NCI-H748 (cell line): ENCODE results near the gene RBPJ.
A peak's percentile ranks its signal among the peaks of the same experiment; 100 is the strongest.
"Not testable (repeated sequence)": the region's sequence is repeated elsewhere in the genome, so short reads cannot be mapped to it uniquely, and the experiment has no call there.

ENCODE experiments used
- DNase-seq: peaks from one replicate; lab custom pipeline; 2025; ENCODE audit not compliant: unreplicated experiment; lab: John Stamatoyannopoulos, UW

The RBPJ gene

GRCh38 chr4:26300314-26301307 is 20.2 kb upstream of the RBPJ start:
- DNase-seq = peak; percentile 20

GRCh38 chr4:26302031-26302899 is 18.5 kb upstream of the RBPJ start:
- DNase-seq = no peak

GRCh38 chr4:26303008-26303407 is 17.8 kb upstream of the RBPJ start:
- no peak for DNase-seq

- DNase-seq = no peak
Measured at GRCh38 chr4:26307037-26307800, 13.6 kb upstream of the RBPJ start.

DNA sequence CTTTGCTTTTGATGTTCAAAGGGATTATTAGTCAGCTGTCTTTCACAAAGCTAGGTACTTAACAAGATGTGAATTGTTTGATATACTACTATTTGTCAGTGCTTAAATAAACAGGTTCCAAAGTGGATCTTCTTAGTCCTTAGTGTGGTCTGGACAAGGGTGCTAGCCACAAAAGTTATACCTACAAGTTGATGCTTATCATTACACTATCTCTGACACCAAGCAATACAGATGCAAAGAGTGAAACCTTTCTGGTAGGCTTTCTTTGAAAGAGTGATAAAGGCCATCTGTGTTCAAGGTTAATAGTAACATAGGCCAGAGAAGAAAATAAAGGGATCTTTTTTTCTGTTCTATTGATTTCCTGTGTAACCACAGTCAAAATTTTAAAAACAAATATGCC is 12.2 kb upstream of the RBPJ start:
- DNase-seq = no peak

DNA sequence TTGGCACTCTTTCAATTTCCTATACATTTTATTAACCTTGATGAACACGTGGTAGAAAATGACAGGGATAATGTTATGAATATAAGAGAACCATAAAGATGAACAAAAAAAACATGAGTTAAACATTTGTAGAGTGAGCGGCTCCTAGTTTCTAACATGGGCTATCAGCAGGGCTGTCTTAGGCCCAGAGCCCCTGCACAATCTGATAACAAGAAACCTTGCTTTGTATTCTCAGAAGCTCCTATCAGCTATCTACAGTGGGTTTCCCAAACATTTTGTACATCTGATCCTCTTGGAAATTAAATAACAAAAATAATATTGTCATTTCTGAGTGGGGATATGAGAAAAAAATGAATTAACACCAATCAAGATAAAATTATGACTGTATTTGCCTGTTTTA is 10.6 kb upstream of the RBPJ start:
- DNase-seq = no peak

- no peak for DNase-seq
Measured at GRCh38 chr4:26311633-26312032, 9.2 kb upstream of the RBPJ start.

- not testable (repeated sequence) for DNase-seq
Measured at GRCh38 chr4:26315316-26315932, 5.4 kb upstream of the RBPJ start.

- no peak for DNase-seq
Measured at GRCh38 chr4:26317766-26318165, 3.0 kb upstream of the RBPJ start.

DNA sequence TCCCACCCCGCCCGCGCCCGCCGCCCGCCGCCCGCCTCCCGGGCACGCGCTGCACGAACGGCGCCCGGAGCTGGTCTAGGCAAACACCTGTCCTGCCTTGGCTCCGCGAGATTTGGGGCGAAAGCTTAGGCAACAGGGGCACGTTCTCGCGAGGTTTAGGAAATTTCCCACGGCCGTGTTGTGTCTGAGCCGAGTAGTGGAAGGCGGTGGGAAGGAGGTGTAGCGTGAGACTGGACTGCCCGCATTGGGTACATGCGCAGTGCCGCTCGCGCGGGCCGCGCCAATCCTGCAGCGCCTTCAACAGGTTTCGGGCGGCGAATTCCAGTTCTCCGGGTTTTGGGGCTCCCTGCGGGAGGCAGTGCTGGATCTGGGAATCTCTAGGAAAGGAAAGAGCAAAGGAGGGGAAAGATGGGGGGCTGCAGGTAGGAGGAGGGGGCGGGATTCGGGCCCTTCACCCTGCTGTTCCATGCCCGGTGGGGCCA is 1.3 kb upstream of the RBPJ start:
- DNase-seq = peak; percentile 98

DNA sequence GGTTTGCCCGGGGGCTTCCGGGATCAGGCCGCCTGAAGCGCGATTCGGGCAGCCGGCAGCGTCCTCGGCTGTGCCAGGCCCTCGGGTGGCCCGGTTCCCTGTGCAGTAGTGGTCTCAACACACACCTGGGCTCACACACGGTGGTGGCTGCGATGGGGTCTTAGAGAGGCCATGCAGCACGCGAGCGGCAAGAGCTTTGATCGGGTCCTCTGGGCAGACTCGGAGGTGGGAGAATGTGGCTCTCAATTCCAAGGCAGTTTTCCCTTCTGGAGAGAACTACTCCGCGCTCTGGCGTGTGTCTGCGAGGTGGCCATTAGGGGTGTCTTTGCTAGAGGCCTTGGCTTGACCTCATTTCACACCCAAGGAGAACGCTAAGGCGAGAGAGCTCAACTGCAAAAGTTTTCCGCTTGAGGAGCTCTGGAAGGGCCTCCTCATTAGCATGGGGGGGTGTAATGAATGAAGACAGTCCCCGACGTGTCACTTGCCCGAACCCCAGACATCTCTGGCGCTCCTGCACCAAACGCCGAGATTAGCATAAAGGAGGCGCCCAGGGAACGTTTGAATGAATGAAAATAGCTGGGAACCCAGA is 771 bp upstream of the RBPJ start:
- DNase-seq = peak; percentile 53

- DNase-seq = peak; percentile 56
Measured at GRCh38 chr4:26321373-26322221, 783 bp downstream of the RBPJ start.

DNA sequence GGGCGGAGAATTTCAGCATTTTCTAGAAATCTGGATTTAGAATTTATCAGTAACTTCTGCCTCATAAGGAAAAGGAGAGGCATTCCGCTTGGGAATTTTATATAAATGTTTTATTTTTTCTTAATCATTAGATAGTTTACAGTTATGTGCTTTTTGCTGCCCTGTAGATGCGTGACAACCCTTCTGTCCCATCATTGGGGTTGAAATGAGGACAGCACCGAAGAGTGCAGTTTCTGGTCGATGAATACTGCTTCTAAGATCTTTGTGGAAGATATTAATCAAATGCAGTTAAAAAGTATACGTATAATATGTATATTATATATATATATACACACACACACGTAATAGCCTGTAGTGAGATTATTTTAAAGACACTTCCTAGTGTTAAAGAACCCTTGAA is 1.5 kb downstream of the RBPJ start:
- DNase-seq = no peak

GRCh38 chr4:26323821-26324220 is 3.0 kb downstream of the RBPJ start:
- DNase-seq = no peak

DNA sequence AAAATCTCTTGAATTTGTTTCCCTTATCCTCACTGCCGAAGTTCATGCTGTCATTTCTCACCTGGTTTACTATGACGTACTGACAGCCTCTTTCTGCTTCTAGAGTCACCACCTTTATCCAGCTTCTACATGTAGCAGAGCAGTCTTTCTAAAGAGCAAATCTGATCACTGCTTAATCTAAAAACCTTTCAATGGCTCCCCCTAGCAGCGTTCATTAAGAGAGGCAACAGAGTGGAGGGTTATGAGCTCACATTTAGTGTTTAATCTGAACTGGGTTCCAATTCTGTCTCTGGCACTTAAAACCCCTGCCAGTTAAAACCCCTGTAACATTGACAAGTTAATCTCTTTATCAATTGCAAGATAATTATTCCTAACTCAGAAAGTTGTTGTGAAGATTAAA is 4.4 kb downstream of the RBPJ start:
- peak; percentile 47 for DNase-seq

DNA sequence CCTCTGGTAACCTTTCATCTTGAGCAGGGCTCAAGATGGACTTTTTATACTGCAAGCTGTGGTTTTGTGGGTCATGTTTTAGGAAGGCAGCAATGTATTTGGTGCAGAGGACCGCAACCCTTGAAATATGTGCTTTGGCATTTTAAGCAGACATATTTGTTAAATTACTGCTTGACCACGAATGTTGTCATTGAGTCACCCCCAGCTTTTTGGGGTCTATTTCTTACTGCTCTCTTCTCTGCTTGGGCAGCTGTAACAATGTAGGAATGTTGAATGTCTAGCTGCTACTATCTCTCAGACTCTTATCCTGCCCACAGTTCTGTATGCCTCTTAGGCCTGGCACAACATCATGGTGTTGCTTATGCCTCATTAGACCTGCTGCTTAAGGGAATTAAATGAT is 6.0 kb downstream of the RBPJ start:
- DNase-seq = no peak

- DNase-seq = peak; percentile 66
Measured at GRCh38 chr4:26330186-26330787, 9.5 kb downstream of the RBPJ start.

- no peak for DNase-seq
Measured at GRCh38 chr4:26330946-26331345, 10.1 kb downstream of the RBPJ start.
